Brain microvascular endothelial cell (primary cell): ENCODE measurements around the gene JUN.
A peak's percentile ranks its signal among the peaks of the same experiment; 100 is the strongest.

Experiments
- DNase-seq: peaks from one replicate; pipeline ENCODE4 v3.0.0-alpha.2; 2020
- H3K27ac ChIP-seq: fragments of 250-450 bp; sonication (Bioruptor Pico); 2 replicates; pipeline ENCODE4 v1.5.1; 2020; ENCODE audit warnings: mild to moderate bottlenecking, moderate library complexity
- H3K27me3 ChIP-seq: fragments of 250-450 bp; sonication (Bioruptor Pico); replicated peaks from 2 replicates; pipeline ENCODE4 v1.5.1; 2020; ENCODE audit warnings: mild to moderate bottlenecking
- H3K36me3 ChIP-seq: fragments of 250-450 bp; sonication (Bioruptor Pico); replicated peaks from 2 replicates; pipeline ENCODE4 v1.5.1; 2020; ENCODE audit warnings: mild to moderate bottlenecking
- H3K4me3 ChIP-seq: 2 replicates; pipeline ENCODE4 v1.5.1; 2011; ENCODE audit warnings: low read depth, mild to moderate bottlenecking, control low read depth, low read length, moderate library complexity
- CTCF ChIP-seq: IDR thresholded peaks from 2 replicates; pipeline ENCODE4 v1.5.1; 2011; ENCODE audit warnings: low read depth, mild to moderate bottlenecking, moderate library complexity, low read length, control low read depth, inconsistent platforms; ENCODE audit errors: missing control alignments
- in situ Hi-C: cut with HindIII; loops from 2 replicates; pipeline ENCODE4 v1.10.0; 2017; ENCODE audit warnings: low sequenced_read_pairs, low pct_ligation_motif_present

JUN gene

GRCh38 chr1:58780411-58780810 is 3.4 kb downstream of the JUN start:
- TF ChIP-seq CTCF, result no peak
- no peak for DNase-seq
- H3K27me3 ChIP-seq, result no peaks in the 10 kb centered on the region
- peaks cover 16% of the 10 kb centered on the region for H3K36me3 ChIP-seq
- H3K4me3 ChIP-seq, result peak overlapping the region; percentile 96
- no peak overlapping the region for H3K27ac ChIP-seq
- in situ Hi-C loops, result no loop called here

- Histone ChIP-seq H3K27me3 (no peaks in the 10 kb centered on the region), H3K4me3 (no peak overlapping the region), H3K27ac (no peak overlapping the region), H3K36me3 (peaks cover 16% of the 10 kb centered on the region)
- in situ Hi-C loops, result no loop called here
- peak; percentile 63 for DNase-seq
- TF ChIP-seq CTCF, result no peak
Measured at GRCh38 chr1:58779801-58780382, 4.0 kb downstream of the JUN start.

GRCh38 chr1:58779059-58779754 is 4.6 kb downstream of the JUN start:
- Histone ChIP-seq H3K36me3 (peaks cover 16% of the 10 kb centered on the region), H3K4me3 (no peak overlapping the region), H3K27me3 (no peaks in the 10 kb centered on the region), H3K27ac (no peak overlapping the region)
- no peak for TF ChIP-seq CTCF
- no peak for DNase-seq
- in situ Hi-C loops, result no loop called here

- TF ChIP-seq CTCF, result no peak
- in situ Hi-C loops, result no loop called here
- Histone ChIP-seq H3K27me3 (no peaks in the 10 kb centered on the region), H3K36me3 (peaks cover 16% of the 10 kb centered on the region), H3K27ac (no peak overlapping the region), H3K4me3 (no peak overlapping the region)
- DNase-seq, result no peak
Measured at GRCh38 chr1:58778385-58779000, 5.4 kb downstream of the JUN start.

GRCh38 chr1:58774027-58774426 is 9.8 kb downstream of the JUN start:
- no peak for DNase-seq
- TF ChIP-seq CTCF, result no peak
- in situ Hi-C loops, result loop anchor here (25.0 kb wide), 1 partner anchor 913 kb away; no protein-coding TSS in a partner anchor
- Histone ChIP-seq H3K36me3 (no peaks in the 10 kb centered on the region), H3K4me3 (no peak overlapping the region), H3K27me3 (no peaks in the 10 kb centered on the region), H3K27ac (no peak overlapping the region)
